ENCODE measurements around the gene PLTP.

- TF ChIP-seq CTCF (IDR thresholded peaks at IDR 0.05 in 4 of 5, conservative IDR thresholded peaks at IDR 0.05 in 1 of 5) (no peak), POLR2A (IDR thresholded peaks at IDR 0.05) (no peak)
Measured at GRCh38 chr20:45888681-45889080, 23.3 kb downstream of the PLTP start.

Data from gastrocnemius medialis (tissue), 4 donors.